Measurements from ENCODE around the gene ANKRD6.

The ANKRD6 gene

GRCh38 chr6:89443658-89444057, 10.7 kb downstream of the ANKRD6 start:
- no peak for TF ChIP-seq FOXP2 (optimal IDR thresholded peaks at IDR 0.05; ENCODE audit: control extremely low read depth, extremely low read length, insufficient read depth)
- no peak for TF ChIP-seq POLR2AphosphoS5 (IDR thresholded peaks at IDR 0.05; ENCODE audit: borderline replicate concordance, low read depth, low read length)
- TF ChIP-seq EZH2 (IDR thresholded peaks at IDR 0.05) = no peak
- no peaks in the 10 kb centered on the region for H3K36me3 ChIP-seq (ENCODE audit: insufficient read depth, low read length)
- no peak overlapping the region for H3K27ac ChIP-seq
- DNase-seq (ENCODE audit: low read depth, low spot score) = no peak
- H3K9me3 ChIP-seq (ENCODE audit: low read depth, low read length) = no peaks in the 10 kb centered on the region
- H3K4me3 ChIP-seq = no peak overlapping the region
- H3K9ac ChIP-seq (ENCODE audit: insufficient read length) = no peak overlapping the region

DNA sequence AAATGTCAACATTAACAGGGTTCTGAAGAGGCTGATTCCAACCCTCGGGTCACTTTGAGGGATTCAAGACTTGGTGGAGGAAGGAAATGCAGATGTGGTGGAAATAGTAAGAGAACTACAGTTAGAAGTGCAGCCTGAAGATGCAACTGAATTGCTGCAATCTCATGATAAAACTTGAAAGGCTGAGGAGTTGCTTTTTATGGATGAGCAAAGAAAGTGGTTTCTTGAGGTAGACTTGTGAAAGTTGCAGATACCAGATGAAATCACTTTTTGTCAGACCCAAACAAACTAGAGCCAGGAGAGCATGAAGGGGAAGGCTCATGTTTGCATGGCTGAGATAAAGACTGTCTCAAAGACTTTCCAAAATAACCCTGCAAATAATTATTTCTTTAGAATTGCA, 16.2 kb downstream of the ANKRD6 start:
- DNase-seq (ENCODE audit: low read depth, low spot score) = no peak
- Histone ChIP-seq H3K9me3 (ENCODE audit: low read depth, low read length) (no peaks in the 10 kb centered on the region), H3K36me3 (ENCODE audit: insufficient read depth, low read length) (no peaks in the 10 kb centered on the region), H3K4me3 (no peak overlapping the region), H3K27ac (no peak overlapping the region), H3K9ac (ENCODE audit: insufficient read length) (no peak overlapping the region)
- TF ChIP-seq EZH2 (IDR thresholded peaks at IDR 0.05) = no peak
- TF ChIP-seq FOXP2 (optimal IDR thresholded peaks at IDR 0.05; ENCODE audit: control extremely low read depth, extremely low read length, insufficient read depth) = no peak
- TF ChIP-seq POLR2AphosphoS5 (IDR thresholded peaks at IDR 0.05; ENCODE audit: borderline replicate concordance, low read depth, low read length) = no peak

GRCh38 chr6:89452281-89452680, 19.3 kb downstream of the ANKRD6 start:
- Histone ChIP-seq H3K9me3 (ENCODE audit: low read depth, low read length) (no peaks in the 10 kb centered on the region), H3K4me3 (no peak overlapping the region), H3K36me3 (ENCODE audit: insufficient read depth, low read length) (no peaks in the 10 kb centered on the region), H3K9ac (ENCODE audit: insufficient read length) (no peak overlapping the region), H3K27ac (no peak overlapping the region)
- no peak for DNase-seq (ENCODE audit: low read depth, low spot score)
- TF ChIP-seq FOXP2 (optimal IDR thresholded peaks at IDR 0.05; ENCODE audit: control extremely low read depth, extremely low read length, insufficient read depth) = no peak
- TF ChIP-seq POLR2AphosphoS5 (IDR thresholded peaks at IDR 0.05; ENCODE audit: borderline replicate concordance, low read depth, low read length) = no peak
- no peak for TF ChIP-seq EZH2 (IDR thresholded peaks at IDR 0.05)

DNA sequence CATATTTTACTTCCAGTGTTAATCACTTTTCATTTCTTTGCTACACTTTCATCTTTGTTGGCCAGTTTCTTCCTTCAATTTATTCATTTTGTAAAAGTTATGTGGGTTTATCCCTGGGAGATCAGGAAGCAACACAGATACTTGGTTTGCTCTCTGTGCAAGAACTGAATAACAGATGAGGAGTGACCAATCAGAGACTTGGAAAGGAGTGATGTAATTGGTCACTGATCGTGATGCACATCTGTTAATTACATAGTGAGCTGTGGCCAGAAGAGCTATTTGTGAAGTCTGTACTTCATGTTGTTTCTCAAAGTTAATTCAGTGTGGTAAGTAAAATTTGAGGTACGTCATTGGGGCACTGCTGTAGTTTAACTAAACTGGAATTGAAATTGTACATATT, 21.3 kb downstream of the ANKRD6 start:
- Histone ChIP-seq H3K4me3 (no peak overlapping the region), H3K36me3 (ENCODE audit: insufficient read depth, low read length) (no peaks in the 10 kb centered on the region), H3K9ac (ENCODE audit: insufficient read length) (no peak overlapping the region), H3K27ac (no peak overlapping the region), H3K9me3 (ENCODE audit: low read depth, low read length) (no peaks in the 10 kb centered on the region)
- TF ChIP-seq EZH2 (IDR thresholded peaks at IDR 0.05) = no peak
- TF ChIP-seq FOXP2 (optimal IDR thresholded peaks at IDR 0.05; ENCODE audit: control extremely low read depth, extremely low read length, insufficient read depth) = no peak
- TF ChIP-seq POLR2AphosphoS5 (IDR thresholded peaks at IDR 0.05; ENCODE audit: borderline replicate concordance, low read depth, low read length) = no peak
- DNase-seq (ENCODE audit: low read depth, low spot score) = no peak

DNA sequence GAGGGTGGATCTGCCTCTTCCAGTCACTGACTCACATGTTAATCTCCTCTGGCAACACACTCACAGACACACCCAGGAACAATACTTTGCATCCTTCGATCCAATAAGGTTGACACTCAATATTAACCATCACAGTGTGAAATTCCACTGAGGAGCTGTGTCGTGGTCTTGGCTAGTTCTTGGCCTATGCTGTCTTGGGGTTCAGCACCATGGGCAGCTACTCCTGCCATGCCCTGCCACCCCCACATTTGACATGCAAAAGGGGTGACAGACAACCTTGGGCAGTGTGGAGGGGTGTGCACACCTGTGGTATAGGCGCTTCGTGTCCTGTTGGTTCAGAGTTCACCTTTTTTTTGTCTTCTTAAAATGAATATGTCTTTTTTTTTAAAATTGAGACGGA, 25.8 kb downstream of the ANKRD6 start:
- no peaks in the 10 kb centered on the region for H3K9me3 ChIP-seq (ENCODE audit: low read depth, low read length)
- no peak overlapping the region for H3K4me3 ChIP-seq
- TF ChIP-seq EZH2 (IDR thresholded peaks at IDR 0.05) (no peak), FOXP2 (optimal IDR thresholded peaks at IDR 0.05; ENCODE audit: control extremely low read depth, extremely low read length, insufficient read depth) (no peak), POLR2AphosphoS5 (IDR thresholded peaks at IDR 0.05; ENCODE audit: borderline replicate concordance, low read depth, low read length) (no peak)
- no peak for DNase-seq (ENCODE audit: low read depth, low spot score)
- no peaks in the 10 kb centered on the region for H3K36me3 ChIP-seq (ENCODE audit: insufficient read depth, low read length)
- H3K9ac ChIP-seq (ENCODE audit: insufficient read length) = no peak overlapping the region
- H3K27ac ChIP-seq = no peak overlapping the region

DNA sequence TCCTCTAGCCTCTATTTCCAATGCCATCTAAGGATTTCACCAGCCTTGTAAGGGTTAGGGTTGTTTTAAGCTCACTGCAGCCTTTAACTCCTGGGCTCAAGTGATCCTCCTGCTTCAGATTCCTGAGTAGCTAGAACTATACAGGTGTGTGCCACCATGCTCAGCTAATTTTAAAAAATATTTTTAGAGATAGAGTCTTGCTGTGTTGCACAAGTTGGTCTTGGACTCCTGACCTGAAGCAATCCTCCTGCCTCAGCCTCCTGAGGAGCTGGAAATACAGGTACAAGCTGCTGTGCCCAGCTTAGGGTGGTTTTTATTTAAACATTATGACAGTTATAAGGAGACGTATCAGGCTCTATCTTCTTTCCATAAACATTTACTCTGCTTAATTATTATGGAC, 26.5 kb downstream of the ANKRD6 start:
- no peaks in the 10 kb centered on the region for H3K36me3 ChIP-seq (ENCODE audit: insufficient read depth, low read length)
- no peak for DNase-seq (ENCODE audit: low read depth, low spot score)
- no peak for TF ChIP-seq FOXP2 (optimal IDR thresholded peaks at IDR 0.05; ENCODE audit: control extremely low read depth, extremely low read length, insufficient read depth)
- H3K9ac ChIP-seq (ENCODE audit: insufficient read length) = no peak overlapping the region
- H3K9me3 ChIP-seq (ENCODE audit: low read depth, low read length) = no peaks in the 10 kb centered on the region
- no peak overlapping the region for H3K4me3 ChIP-seq
- no peak overlapping the region for H3K27ac ChIP-seq

- no peak for DNase-seq (ENCODE audit: low read depth, low spot score)
- Histone ChIP-seq H3K36me3 (ENCODE audit: insufficient read depth, low read length) (no peaks in the 10 kb centered on the region), H3K4me3 (no peak overlapping the region), H3K9me3 (ENCODE audit: low read depth, low read length) (no peaks in the 10 kb centered on the region), H3K27ac (no peak overlapping the region), H3K9ac (ENCODE audit: insufficient read length) (no peak overlapping the region)
- no peak for TF ChIP-seq EZH2 (IDR thresholded peaks at IDR 0.05)
- no peak for TF ChIP-seq POLR2AphosphoS5 (IDR thresholded peaks at IDR 0.05; ENCODE audit: borderline replicate concordance, low read depth, low read length)
- no peak for TF ChIP-seq FOXP2 (optimal IDR thresholded peaks at IDR 0.05; ENCODE audit: control extremely low read depth, extremely low read length, insufficient read depth)
Measured at GRCh38 chr6:89460713-89461112, 27.8 kb downstream of the ANKRD6 start.

- H3K9me3 ChIP-seq (ENCODE audit: low read depth, low read length) = no peaks in the 10 kb centered on the region
- TF ChIP-seq FOXP2 (optimal IDR thresholded peaks at IDR 0.05; ENCODE audit: control extremely low read depth, extremely low read length, insufficient read depth) (no peak), EZH2 (IDR thresholded peaks at IDR 0.05) (no peak), POLR2AphosphoS5 (IDR thresholded peaks at IDR 0.05; ENCODE audit: borderline replicate concordance, low read depth, low read length) (no peak)
- no peak overlapping the region for H3K27ac ChIP-seq
- no peak overlapping the region for H3K9ac ChIP-seq (ENCODE audit: insufficient read length)
- DNase-seq (ENCODE audit: low read depth, low spot score) = no peak
- no peaks in the 10 kb centered on the region for H3K36me3 ChIP-seq (ENCODE audit: insufficient read depth, low read length)
- no peak overlapping the region for H3K4me3 ChIP-seq
Measured at GRCh38 chr6:89462503-89462902, 29.6 kb downstream of the ANKRD6 start.

DNA sequence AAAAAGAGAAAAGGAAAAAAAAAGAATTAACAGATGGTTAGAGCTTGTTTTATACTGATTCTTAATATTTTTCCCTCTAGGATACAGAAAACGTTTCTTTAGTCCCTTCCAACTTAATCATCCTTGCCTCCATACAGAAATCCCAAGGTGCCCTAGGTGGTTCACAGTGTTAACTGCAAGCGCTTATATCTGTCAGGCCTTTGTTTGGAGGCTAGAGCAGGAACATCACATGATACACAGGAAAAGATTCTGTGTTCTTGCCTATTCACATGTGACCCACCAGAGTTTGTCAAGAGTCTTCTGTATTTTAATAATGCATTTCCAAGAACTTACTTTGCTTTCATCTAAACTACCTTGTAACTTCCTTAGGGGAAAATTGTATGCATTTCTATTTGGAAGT, 31.3 kb downstream of the ANKRD6 start:
- H3K36me3 ChIP-seq (ENCODE audit: insufficient read depth, low read length) = no peaks in the 10 kb centered on the region
- no peak overlapping the region for H3K9ac ChIP-seq (ENCODE audit: insufficient read length)
- TF ChIP-seq POLR2AphosphoS5 (IDR thresholded peaks at IDR 0.05; ENCODE audit: borderline replicate concordance, low read depth, low read length) = no peak
- no peak for TF ChIP-seq FOXP2 (optimal IDR thresholded peaks at IDR 0.05; ENCODE audit: control extremely low read depth, extremely low read length, insufficient read depth)
- no peak for TF ChIP-seq EZH2 (IDR thresholded peaks at IDR 0.05)
- DNase-seq (ENCODE audit: low read depth, low spot score) = no peak
- H3K4me3 ChIP-seq = no peak overlapping the region
- no peaks in the 10 kb centered on the region for H3K9me3 ChIP-seq (ENCODE audit: low read depth, low read length)
- no peak overlapping the region for H3K27ac ChIP-seq
